GM23338 (cell line): ENCODE measurements around the gene SIRPA. TPM values are rescaled to one million over a fixed set of nuclear protein-coding genes. Genes with fewer than 3 reads are reported as not detected.

Experiments
- ATAC-seq: fragments of 200-7000 bp; cut with Tn5 transposase; 3 replicates; pipeline ENCODE4 v1.9.1; 2020
- DNase-seq: peaks from one replicate; pipeline ENCODE4 v3.0.0-alpha.2; 2015; ENCODE audit warnings: low spot score
- H2AFZ ChIP-seq: fragments of 200-600 bp; sonication (generic); 2 replicates; pipeline ENCODE4 v1.8.0; 2016; ENCODE audit warnings: antibody characterized with exemption, mild to moderate bottlenecking, moderate library complexity
- H3F3A ChIP-seq: fragments of 200-600 bp; sonication (generic); replicated peaks from 2 replicates; pipeline ENCODE4 v1.8.0; 2017; ENCODE audit warnings: antibody characterized with exemption, mixed run types, low read depth
- H3K27ac ChIP-seq: fragments of 200-600 bp; sonication (generic); 2 replicates; pipeline ENCODE4 v1.6.1; 2016; ENCODE audit warnings: low read depth
- H3K27me3 ChIP-seq: fragments of 200-600 bp; sonication (generic); 2 replicates; pipeline ENCODE4 v1.8.0; 2016; ENCODE audit warnings: mild to moderate bottlenecking, mixed run types, moderate library complexity; ENCODE audit not compliant: insufficient read depth
- H3K36me3 ChIP-seq: fragments of 200-600 bp; sonication (generic); 2 replicates; pipeline ENCODE4 v1.8.0; 2016; ENCODE audit warnings: mild to moderate bottlenecking; ENCODE audit not compliant: insufficient read depth
- H3K4me1 ChIP-seq: fragments of 200-600 bp; sonication (generic); 2 replicates; pipeline ENCODE4 v1.8.0; 2016; ENCODE audit warnings: mild to moderate bottlenecking, moderate library complexity; ENCODE audit not compliant: insufficient read depth
- H3K4me2 ChIP-seq: fragments of 200-600 bp; sonication (generic); 2 replicates; pipeline ENCODE4 v1.7.1; 2017; ENCODE audit warnings: mixed run types
- H3K4me3 ChIP-seq: fragments of 200-600 bp; sonication (generic); 2 replicates; pipeline ENCODE4 v1.6.1; 2016; ENCODE audit warnings: mixed run types
- H3K79me2 ChIP-seq: fragments of 200-600 bp; sonication (generic); replicated peaks from 2 replicates; pipeline ENCODE4 v1.8.0; 2017; ENCODE audit warnings: mild to moderate bottlenecking; ENCODE audit not compliant: insufficient read depth
- H3K9me2 ChIP-seq: fragments of 200-600 bp; sonication (generic); 2 replicates; pipeline ENCODE4 v1.8.0; 2017; ENCODE audit not compliant: insufficient read depth
- H4K20me1 ChIP-seq: fragments of 200-600 bp; sonication (generic); replicated peaks from 2 replicates; pipeline ENCODE4 v1.8.0; 2017; ENCODE audit warnings: mild to moderate bottlenecking; ENCODE audit not compliant: insufficient read depth
- H3K27ac Mint-ChIP-seq: 2 replicates; pipeline ENCODE4 v1.8.0; 2020; ENCODE audit warnings: inconsistent platforms, mild to moderate bottlenecking, moderate library complexity, mixed read lengths
- H3K27me3 Mint-ChIP-seq: 3 replicates; pipeline ENCODE4 v1.8.0; 2022; ENCODE audit warnings: low read depth, mild to moderate bottlenecking, moderate library complexity, mixed read lengths, inconsistent platforms; ENCODE audit not compliant: insufficient read depth, poor library complexity
- H3K36me3 Mint-ChIP-seq: 3 replicates; pipeline ENCODE4 v1.8.0; 2021; ENCODE audit warnings: low read depth, mild to moderate bottlenecking, inconsistent platforms, moderate library complexity, mixed read lengths
- H3K4me1 Mint-ChIP-seq: 3 replicates; pipeline ENCODE4 v1.8.0; 2020; ENCODE audit warnings: mild to moderate bottlenecking, inconsistent platforms, mixed read lengths
- H3K4me3 Mint-ChIP-seq: 3 replicates; pipeline ENCODE4 v1.8.0; 2021; ENCODE audit warnings: moderate library complexity, mild to moderate bottlenecking, inconsistent platforms, mixed read lengths
- H3K9me3 Mint-ChIP-seq: 3 replicates; pipeline ENCODE4 v1.8.0; 2020; ENCODE audit warnings: moderate library complexity, mild to moderate bottlenecking, inconsistent platforms, mixed read lengths
- CREB1 ChIP-seq: fragments of 250-450 bp; sonication (Bioruptor Pico); IDR thresholded peaks from 2 replicates; pipeline ENCODE4 v1.5.0; 2020; ENCODE audit warnings: low read depth, mild to moderate bottlenecking, moderate library complexity
- EZH2 ChIP-seq: fragments of 200-600 bp; sonication (generic); IDR thresholded peaks from one replicate; pipeline ENCODE4 v1.8.0; 2017; ENCODE audit warnings: antibody characterized with exemption, mild to moderate bottlenecking, low read depth; ENCODE audit not compliant: unreplicated experiment
- EZH2phosphoT487 ChIP-seq: fragments of 200-600 bp; sonication (generic); IDR thresholded peaks from one replicate; pipeline ENCODE4 v1.8.1; 2018; ENCODE audit warnings: antibody characterized with exemption; ENCODE audit not compliant: unreplicated experiment
- JUNB ChIP-seq: IDR thresholded peaks from one replicate; pipeline ENCODE4 v1.6.1; 2016; ENCODE audit warnings: antibody characterized with exemption; ENCODE audit not compliant: unreplicated experiment
- NANOG ChIP-seq: IDR thresholded peaks from 2 replicates; pipeline ENCODE4 v1.6.1; 2016; ENCODE audit warnings: antibody characterized with exemption, borderline replicate concordance
- POLR2AphosphoS5 ChIP-seq: IDR thresholded peaks from 2 replicates; pipeline ENCODE4 v1.6.1; 2016; ENCODE audit warnings: antibody characterized with exemption, low read depth
- STAT1 ChIP-seq: IDR thresholded peaks from one replicate; pipeline ENCODE4 v1.6.1; 2016; ENCODE audit warnings: antibody characterized with exemption; ENCODE audit not compliant: unreplicated experiment
- ZNF114 ChIP-seq: fragments of 250-450 bp; sonication (Bioruptor Pico); IDR thresholded peaks from 2 replicates; pipeline ENCODE4 v1.5.0; 2020; ENCODE audit warnings: mild to moderate bottlenecking, moderate library complexity
- ZNF331 ChIP-seq: fragments of 250-450 bp; sonication (Bioruptor Pico); IDR thresholded peaks from 2 replicates; pipeline ENCODE4 v1.5.0; 2020; ENCODE audit warnings: low read depth, mild to moderate bottlenecking, moderate library complexity
- polyA plus RNA-seq: library from polyadenylated mRNA; unstranded; fragments of >200 nt; fragmentation: Nextera tagmentation; extraction: Ambion mirVana; gene quantifications from 2 replicates; pipeline ENCODE4 v1.2.1, GENCODE V29; 2016
- total RNA-seq: library from RNA; depleted of rRNA; stranded (reverse); fragments of >200 nt; shearing (Covaris generic); gene quantifications from 2 replicates; pipeline ENCODE4 v1.2.3, GENCODE V29; 2014
- TF ChIP-seq, protein P1 (sequence below): IDR thresholded peaks from 2 replicates; pipeline ENCODE4 v1.6.1; 2016; ENCODE audit warnings: antibody characterized with exemption
- TF ChIP-seq, protein P2 (sequence below), 2 experiments: fragments of 200-600 bp in 1 of 2; sonication (generic) in 1 of 2; conservative IDR thresholded peaks; 2 replicates each; pipeline versions ENCODE4 v1.5.1 to v1.6.1; 2016 to 2017; ENCODE audit warnings: antibody characterized with exemption in 2 of 2, low read depth in 2 of 2, mild to moderate bottlenecking in 2 of 2, moderate library complexity in 1 of 2

SIRPA gene
- total and polyA plus RNA-seq, 2 experiments from 2014 or later = 1.2 to 2.9 TPM

GRCh38 chr20:1946762-1947534, 51.7 kb downstream of the SIRPA start:
- peak overlapping the region; percentile 91 for H2AFZ ChIP-seq

GRCh38 chr20:1947535-1947846, 52.3 kb downstream of the SIRPA start:
- ATAC-seq (no peak), DNase-seq (no peak)
- no peaks in the 10 kb centered on the region for H4K20me1 ChIP-seq
- peak overlapping the region; percentile 91; the same call in 1 of the 2 replicates for H2AFZ ChIP-seq
- peaks cover 38% of the 10 kb centered on the region for H3K27me3 ChIP-seq
- H3K79me2 ChIP-seq = no peaks in the 10 kb centered on the region
- Mint-ChIP-seq H3K36me3 (no peaks in the 10 kb centered on the region), H3K9me3 (no peaks in the 10 kb centered on the region), H3K4me3 (peak overlapping the region; percentile 78), H3K4me1 (peaks cover 60% of the 10 kb centered on the region), H3K27ac (no peak overlapping the region), H3K27me3 (peaks cover 35% of the 10 kb centered on the region)
- no peaks in the 10 kb centered on the region for H3K9me2 ChIP-seq
- peaks cover 10% of the 10 kb centered on the region; the same call in 1 of the 2 replicates for H3F3A ChIP-seq
- H3K36me3 ChIP-seq = no peaks in the 10 kb centered on the region
- H3K4me3 ChIP-seq = peak overlapping the region; percentile 59
- H3K27ac ChIP-seq = peak overlapping the region; percentile 58; the same call in 1 of the 2 replicates
- H3K4me2 ChIP-seq = peak overlapping the region; percentile 84
- peaks cover 35% of the 10 kb centered on the region for H3K4me1 ChIP-seq
- TF ChIP-seq, protein P1, sequence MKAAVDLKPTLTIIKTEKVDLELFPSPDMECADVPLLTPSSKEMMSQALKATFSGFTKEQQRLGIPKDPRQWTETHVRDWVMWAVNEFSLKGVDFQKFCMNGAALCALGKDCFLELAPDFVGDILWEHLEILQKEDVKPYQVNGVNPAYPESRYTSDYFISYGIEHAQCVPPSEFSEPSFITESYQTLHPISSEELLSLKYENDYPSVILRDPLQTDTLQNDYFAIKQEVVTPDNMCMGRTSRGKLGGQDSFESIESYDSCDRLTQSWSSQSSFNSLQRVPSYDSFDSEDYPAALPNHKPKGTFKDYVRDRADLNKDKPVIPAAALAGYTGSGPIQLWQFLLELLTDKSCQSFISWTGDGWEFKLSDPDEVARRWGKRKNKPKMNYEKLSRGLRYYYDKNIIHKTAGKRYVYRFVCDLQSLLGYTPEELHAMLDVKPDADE = no peak
- TF ChIP-seq, protein P2, sequence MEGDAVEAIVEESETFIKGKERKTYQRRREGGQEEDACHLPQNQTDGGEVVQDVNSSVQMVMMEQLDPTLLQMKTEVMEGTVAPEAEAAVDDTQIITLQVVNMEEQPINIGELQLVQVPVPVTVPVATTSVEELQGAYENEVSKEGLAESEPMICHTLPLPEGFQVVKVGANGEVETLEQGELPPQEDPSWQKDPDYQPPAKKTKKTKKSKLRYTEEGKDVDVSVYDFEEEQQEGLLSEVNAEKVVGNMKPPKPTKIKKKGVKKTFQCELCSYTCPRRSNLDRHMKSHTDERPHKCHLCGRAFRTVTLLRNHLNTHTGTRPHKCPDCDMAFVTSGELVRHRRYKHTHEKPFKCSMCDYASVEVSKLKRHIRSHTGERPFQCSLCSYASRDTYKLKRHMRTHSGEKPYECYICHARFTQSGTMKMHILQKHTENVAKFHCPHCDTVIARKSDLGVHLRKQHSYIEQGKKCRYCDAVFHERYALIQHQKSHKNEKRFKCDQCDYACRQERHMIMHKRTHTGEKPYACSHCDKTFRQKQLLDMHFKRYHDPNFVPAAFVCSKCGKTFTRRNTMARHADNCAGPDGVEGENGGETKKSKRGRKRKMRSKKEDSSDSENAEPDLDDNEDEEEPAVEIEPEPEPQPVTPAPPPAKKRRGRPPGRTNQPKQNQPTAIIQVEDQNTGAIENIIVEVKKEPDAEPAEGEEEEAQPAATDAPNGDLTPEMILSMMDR (conservative IDR thresholded peaks at IDR 0.05; ENCODE audit: low read depth in 2 of 2) = no peak
- no peak for TF ChIP-seq EZH2
- no peak for TF ChIP-seq STAT1
- TF ChIP-seq ZNF114 (CRISPR knock-in tag) = no peak
- no peak for TF ChIP-seq NANOG
- TF ChIP-seq EZH2phosphoT487 = no peak
- TF ChIP-seq CREB1 = no peak
- no peak for TF ChIP-seq POLR2AphosphoS5

More at GRCh38 chr20:1946762-1947534, 51.7 kb downstream of the SIRPA start:
- ATAC-seq = peak; percentile 83
- H3K27me3 ChIP-seq = peaks cover 38% of the 10 kb centered on the region
- Mint-ChIP-seq H3K36me3 (no peaks in the 10 kb centered on the region), H3K9me3 (no peaks in the 10 kb centered on the region), H3K4me1 (peaks cover 59% of the 10 kb centered on the region), H3K4me3 (peak overlapping the region; percentile 78), H3K27ac (peak overlapping the region; percentile 79; the same call in 1 of the 2 replicates), H3K27me3 (peaks cover 38% of the 10 kb centered on the region)
- peak overlapping the region; percentile 59 for H3K4me3 ChIP-seq
- H3F3A ChIP-seq = peaks cover 10% of the 10 kb centered on the region; the same call in 1 of the 2 replicates
- no peaks in the 10 kb centered on the region for H3K79me2 ChIP-seq
- H3K27ac ChIP-seq = peak overlapping the region; percentile 71
- DNase-seq = peak; percentile 99
- no peaks in the 10 kb centered on the region for H3K9me2 ChIP-seq
- TF ChIP-seq, protein P1 = 0 out of 2 replicates have a peak, but pooled peaks have one; percentile 20
- TF ChIP-seq ZNF114 (CRISPR knock-in tag) (no peak), EZH2 (peak; percentile 21), POLR2AphosphoS5 (peak; percentile 65), ZNF331 (CRISPR knock-in tag) (no peak), CREB1 (peak; percentile 53; the same call in 1 of the 2 replicates), JUNB (peak; percentile 35)
- H3K4me2 ChIP-seq = peak overlapping the region; percentile 84
- H3K4me1 ChIP-seq = peaks cover 35% of the 10 kb centered on the region
- no peaks in the 10 kb centered on the region for H3K36me3 ChIP-seq
- H4K20me1 ChIP-seq = no peaks in the 10 kb centered on the region
